Adrenal gland (tissue), 5 donors: ENCODE measurements around the gene PTPN23.

ENCODE experiments used
- POLR2A ChIP-seq, 2 donors: fragments of 450-650 bp; IDR thresholded peaks; one replicate each; pipeline ENCODE4 v1.6.1; 2017; ENCODE audit warnings: antibody characterized with exemption in 2 of 2, mild to moderate bottlenecking in 2 of 2, moderate library complexity in 1 of 2
- TF ChIP-seq, protein P1 (sequence below), 6 experiments: fragments of 450-650 bp in 4 of 6; fragments of 200-600 bp in 2 of 6; sonication (generic) in 1 of 6; IDR thresholded peaks; 1 replicate in 5 of 6; 2 replicates in 1 of 6; pipeline versions ENCODE4 v1.5.1 to v1.8.0; 2016 to 2021; ENCODE audit warnings: antibody characterized with exemption in 6 of 6, mild to moderate bottlenecking in 2 of 6, moderate library complexity in 1 of 6
- donor health status: DM: no; HTN: no; CAD: no.

DNA sequence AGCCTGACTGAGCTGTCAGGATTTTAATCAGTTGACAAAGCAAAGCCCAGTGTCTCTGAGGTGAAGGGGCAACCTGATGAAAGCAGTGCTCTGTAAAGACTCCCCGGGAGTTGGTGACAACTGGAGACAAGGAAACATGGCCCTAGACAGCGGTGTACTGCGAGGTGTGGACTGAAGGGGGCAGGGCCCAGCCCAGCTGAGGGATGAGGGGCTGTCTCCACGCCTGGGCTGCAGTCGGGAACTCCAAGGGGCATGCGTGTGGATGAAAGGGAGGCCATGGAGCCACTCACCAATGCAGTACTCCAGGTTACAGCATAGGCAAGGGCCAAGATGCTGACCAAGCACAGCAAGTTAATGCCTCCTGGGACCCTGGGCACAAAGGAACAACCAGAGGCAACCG lies 49.8 kb downstream of the PTPN23 start:
- no peak for TF ChIP-seq POLR2A (IDR thresholded peaks at IDR 0.05)
- TF ChIP-seq, protein P1, sequence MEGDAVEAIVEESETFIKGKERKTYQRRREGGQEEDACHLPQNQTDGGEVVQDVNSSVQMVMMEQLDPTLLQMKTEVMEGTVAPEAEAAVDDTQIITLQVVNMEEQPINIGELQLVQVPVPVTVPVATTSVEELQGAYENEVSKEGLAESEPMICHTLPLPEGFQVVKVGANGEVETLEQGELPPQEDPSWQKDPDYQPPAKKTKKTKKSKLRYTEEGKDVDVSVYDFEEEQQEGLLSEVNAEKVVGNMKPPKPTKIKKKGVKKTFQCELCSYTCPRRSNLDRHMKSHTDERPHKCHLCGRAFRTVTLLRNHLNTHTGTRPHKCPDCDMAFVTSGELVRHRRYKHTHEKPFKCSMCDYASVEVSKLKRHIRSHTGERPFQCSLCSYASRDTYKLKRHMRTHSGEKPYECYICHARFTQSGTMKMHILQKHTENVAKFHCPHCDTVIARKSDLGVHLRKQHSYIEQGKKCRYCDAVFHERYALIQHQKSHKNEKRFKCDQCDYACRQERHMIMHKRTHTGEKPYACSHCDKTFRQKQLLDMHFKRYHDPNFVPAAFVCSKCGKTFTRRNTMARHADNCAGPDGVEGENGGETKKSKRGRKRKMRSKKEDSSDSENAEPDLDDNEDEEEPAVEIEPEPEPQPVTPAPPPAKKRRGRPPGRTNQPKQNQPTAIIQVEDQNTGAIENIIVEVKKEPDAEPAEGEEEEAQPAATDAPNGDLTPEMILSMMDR (IDR thresholded peaks at IDR 0.05): no peak
